ENCODE data around the gene DAPL1. TPM values are rescaled to one million over a fixed set of nuclear protein-coding genes. Genes with fewer than 3 reads are reported as not detected.
A peak's percentile ranks its signal among the peaks of the same experiment; 100 is the strongest.

DAPL1 gene
- total RNA-seq, 1 experiment from 2014 or later, result not detected

DNA sequence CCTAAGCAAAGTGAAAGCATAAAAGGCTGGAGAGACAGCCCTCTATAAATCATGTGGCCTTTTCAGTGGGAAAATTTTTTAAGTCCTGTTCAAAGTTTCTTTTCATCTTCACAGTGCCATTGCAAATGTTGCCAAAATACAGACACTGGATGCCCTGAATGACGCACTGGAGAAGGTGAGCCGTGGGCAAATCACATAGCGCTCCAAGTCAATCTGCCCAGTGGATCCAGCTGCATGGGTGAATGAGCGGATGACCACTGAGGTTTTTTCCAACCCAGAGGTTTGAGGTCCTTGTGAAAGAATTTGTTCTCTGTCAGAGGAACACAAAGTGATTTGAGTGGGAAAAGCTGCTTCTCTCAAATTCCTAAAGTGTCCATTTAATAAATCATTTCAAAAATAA lies 11.8 kb downstream of the DAPL1 start:
- H3K4me3 Mint-ChIP-seq (ENCODE audit: unreplicated experiment), result no peak overlapping the region
- no peaks in the 10 kb centered on the region for H3K9me3 Mint-ChIP-seq (ENCODE audit: unreplicated experiment)
- ChIA-PET POLR2A (no interaction called here), CTCF (interaction anchor here (1.0 kb wide), 1 partner anchor 20 kb away, joined by 3 read pairs; no protein-coding TSS in a partner anchor)
- intact Hi-C loops (cut with micrococcal nuclease), result no loop called here
- H3K27me3 Mint-ChIP-seq (ENCODE audit: insufficient read depth, unreplicated experiment), result no peaks in the 10 kb centered on the region
- H3K27ac Mint-ChIP-seq (ENCODE audit: low read depth, unreplicated experiment), result no peak overlapping the region
- H3K4me1 Mint-ChIP-seq (ENCODE audit: insufficient read depth, unreplicated experiment), result no peaks in the 10 kb centered on the region
- BruUV-seq (replicated peaks), result no TSS peak
- DNase-seq (ENCODE audit: unreplicated experiment), result no peak
- H3K36me3 Mint-ChIP-seq (ENCODE audit: insufficient read depth, unreplicated experiment), result no peaks in the 10 kb centered on the region
- TF ChIP-seq, protein P1, sequence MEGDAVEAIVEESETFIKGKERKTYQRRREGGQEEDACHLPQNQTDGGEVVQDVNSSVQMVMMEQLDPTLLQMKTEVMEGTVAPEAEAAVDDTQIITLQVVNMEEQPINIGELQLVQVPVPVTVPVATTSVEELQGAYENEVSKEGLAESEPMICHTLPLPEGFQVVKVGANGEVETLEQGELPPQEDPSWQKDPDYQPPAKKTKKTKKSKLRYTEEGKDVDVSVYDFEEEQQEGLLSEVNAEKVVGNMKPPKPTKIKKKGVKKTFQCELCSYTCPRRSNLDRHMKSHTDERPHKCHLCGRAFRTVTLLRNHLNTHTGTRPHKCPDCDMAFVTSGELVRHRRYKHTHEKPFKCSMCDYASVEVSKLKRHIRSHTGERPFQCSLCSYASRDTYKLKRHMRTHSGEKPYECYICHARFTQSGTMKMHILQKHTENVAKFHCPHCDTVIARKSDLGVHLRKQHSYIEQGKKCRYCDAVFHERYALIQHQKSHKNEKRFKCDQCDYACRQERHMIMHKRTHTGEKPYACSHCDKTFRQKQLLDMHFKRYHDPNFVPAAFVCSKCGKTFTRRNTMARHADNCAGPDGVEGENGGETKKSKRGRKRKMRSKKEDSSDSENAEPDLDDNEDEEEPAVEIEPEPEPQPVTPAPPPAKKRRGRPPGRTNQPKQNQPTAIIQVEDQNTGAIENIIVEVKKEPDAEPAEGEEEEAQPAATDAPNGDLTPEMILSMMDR (IDR thresholded peaks at IDR 0.05; ENCODE audit: unreplicated experiment), result no peak

- H3K9me3 Mint-ChIP-seq (ENCODE audit: unreplicated experiment), result no peaks in the 10 kb centered on the region
- no TSS peak for BruUV-seq (replicated peaks)
- peak; percentile 1 for DNase-seq (ENCODE audit: unreplicated experiment)
- peaks cover 1% of the 10 kb centered on the region for H3K27me3 Mint-ChIP-seq (ENCODE audit: insufficient read depth, unreplicated experiment)
- ChIA-PET POLR2A (no interaction called here), CTCF (no interaction called here)
- intact Hi-C loops (cut with micrococcal nuclease), result no loop called here
- no peaks in the 10 kb centered on the region for H3K4me1 Mint-ChIP-seq (ENCODE audit: insufficient read depth, unreplicated experiment)
- H3K36me3 Mint-ChIP-seq (ENCODE audit: insufficient read depth, unreplicated experiment), result no peaks in the 10 kb centered on the region
- H3K27ac Mint-ChIP-seq (ENCODE audit: low read depth, unreplicated experiment), result no peak overlapping the region
- TF ChIP-seq, protein P1 (IDR thresholded peaks at IDR 0.05; ENCODE audit: unreplicated experiment), result no peak
- no peak overlapping the region for H3K4me3 Mint-ChIP-seq (ENCODE audit: unreplicated experiment)
Observed at GRCh38 chr2:158808426-158808825, 13.3 kb downstream of the DAPL1 start.

DNA sequence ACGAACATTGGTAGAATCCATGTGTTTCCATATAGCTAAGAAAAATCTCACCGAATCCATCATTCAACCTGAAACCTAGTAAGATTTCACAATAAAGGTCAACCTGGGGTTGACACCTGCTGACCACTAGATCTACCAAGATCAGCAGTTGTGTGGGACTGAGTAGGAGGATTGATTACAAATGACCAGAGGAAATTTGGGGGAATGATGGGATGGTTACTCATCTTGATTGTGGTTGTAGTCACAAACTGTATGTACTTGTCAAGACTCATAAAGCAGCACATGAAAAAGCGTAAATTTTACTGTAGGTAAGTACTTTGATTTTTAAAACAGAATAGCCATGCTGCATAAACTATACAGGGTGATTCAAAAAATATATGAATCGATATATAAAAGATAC lies 14.7 kb downstream of the DAPL1 start:
- Mint-ChIP-seq H3K27ac (ENCODE audit: low read depth, unreplicated experiment) (no peak overlapping the region), H3K4me3 (ENCODE audit: unreplicated experiment) (no peak overlapping the region), H3K36me3 (ENCODE audit: insufficient read depth, unreplicated experiment) (no peaks in the 10 kb centered on the region), H3K9me3 (ENCODE audit: unreplicated experiment) (no peaks in the 10 kb centered on the region), H3K27me3 (ENCODE audit: insufficient read depth, unreplicated experiment) (peaks cover 9% of the 10 kb centered on the region), H3K4me1 (ENCODE audit: insufficient read depth, unreplicated experiment) (peaks cover 7% of the 10 kb centered on the region)
- CTCF ChIA-PET, result interaction anchor here (1.3 kb wide), 1 partner anchor 55 kb away, joined by 6 read pairs; no protein-coding TSS in a partner anchor
- intact Hi-C loops (cut with micrococcal nuclease), result no loop called here
- no TSS peak for BruUV-seq (replicated peaks)
- POLR2A ChIA-PET, result no interaction called here
- TF ChIP-seq, protein P1 (IDR thresholded peaks at IDR 0.05; ENCODE audit: unreplicated experiment), result no peak
- no peak for DNase-seq (ENCODE audit: unreplicated experiment)

GRCh38 chr2:158810731-158811460 lies 15.8 kb downstream of the DAPL1 start:
- TF ChIP-seq, protein P1 (IDR thresholded peaks at IDR 0.05; ENCODE audit: unreplicated experiment), result no peak
- no TSS peak for BruUV-seq (replicated peaks)
- no peak for DNase-seq (ENCODE audit: unreplicated experiment)
- Mint-ChIP-seq H3K4me1 (ENCODE audit: insufficient read depth, unreplicated experiment) (peaks cover 7% of the 10 kb centered on the region), H3K9me3 (ENCODE audit: unreplicated experiment) (no peaks in the 10 kb centered on the region), H3K27me3 (ENCODE audit: insufficient read depth, unreplicated experiment) (peaks cover 9% of the 10 kb centered on the region), H3K36me3 (ENCODE audit: insufficient read depth, unreplicated experiment) (no peaks in the 10 kb centered on the region), H3K27ac (ENCODE audit: low read depth, unreplicated experiment) (no peak overlapping the region), H3K4me3 (ENCODE audit: unreplicated experiment) (no peak overlapping the region)
- ChIA-PET POLR2A (interaction anchor here (1.0 to 1.2 kb wide), 3 partner anchors 9 to 16 kb away, joined by 3 to 4 read pairs (median 3); no protein-coding TSS in a partner anchor), CTCF (interaction anchor here (1.1 to 1.4 kb wide), 3 partner anchors 8 to 56 kb away, joined by 3 to 6 read pairs (median 3); no protein-coding TSS in a partner anchor)
- intact Hi-C loops (cut with micrococcal nuclease), result no loop called here
